GM10248 (cell line): ENCODE data around the gene HOATZ.

Experiments used
- CTCF ChIA-PET: fragments of 300-600 bp; sonication (Branson Sonifier 250); formaldehyde crosslinking; extraction: SDS; loops from one replicate; lab custom pipeline; 2021; ENCODE audit warnings: antibody characterized with exemption; lab: Yijun Ruan, JAX
- POLR2A ChIA-PET: fragments of 350-650 bp; sonication (Branson Sonifier 250); formaldehyde crosslinking; extraction: SDS; loops from one replicate; lab custom pipeline; 2020; ENCODE audit warnings: antibody characterized with exemption; lab: Yijun Ruan, JAX
- DNase-seq: peaks from one replicate; pipeline ENCODE4 v3.0.0; 2012; ENCODE audit errors: extremely low spot score
- TF ChIP-seq, protein P1 (sequence below): IDR thresholded peaks from 2 replicates; pipeline ENCODE4 v1.5.1; 2012; ENCODE audit warnings: mild to moderate bottlenecking, low read depth; ENCODE audit errors: extremely low read depth, missing control alignments, control extremely low read depth

Gene HOATZ

DNA sequence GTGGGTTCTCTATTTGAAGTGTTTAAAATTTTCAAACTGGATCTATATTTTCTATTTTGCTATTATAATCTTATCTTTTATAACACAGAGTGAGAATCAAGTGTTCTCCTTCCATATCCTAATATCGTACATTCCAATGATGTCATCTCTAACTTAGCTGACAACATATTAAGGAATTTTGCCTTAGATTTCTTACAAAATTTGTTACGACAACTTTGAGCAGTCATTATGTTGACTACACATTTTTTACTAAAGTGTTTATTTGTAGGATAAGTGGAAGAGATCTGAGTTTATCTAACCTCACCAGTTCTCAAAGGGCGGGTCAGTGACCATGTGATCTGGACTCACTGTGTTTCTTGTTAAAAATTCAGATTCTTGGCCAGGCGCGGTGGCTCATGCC is 15.1 kb upstream of the HOATZ start:
- DNase-seq: no peak
- ChIA-PET CTCF (no interaction called here), POLR2A (no interaction called here)
- TF ChIP-seq, protein P1, sequence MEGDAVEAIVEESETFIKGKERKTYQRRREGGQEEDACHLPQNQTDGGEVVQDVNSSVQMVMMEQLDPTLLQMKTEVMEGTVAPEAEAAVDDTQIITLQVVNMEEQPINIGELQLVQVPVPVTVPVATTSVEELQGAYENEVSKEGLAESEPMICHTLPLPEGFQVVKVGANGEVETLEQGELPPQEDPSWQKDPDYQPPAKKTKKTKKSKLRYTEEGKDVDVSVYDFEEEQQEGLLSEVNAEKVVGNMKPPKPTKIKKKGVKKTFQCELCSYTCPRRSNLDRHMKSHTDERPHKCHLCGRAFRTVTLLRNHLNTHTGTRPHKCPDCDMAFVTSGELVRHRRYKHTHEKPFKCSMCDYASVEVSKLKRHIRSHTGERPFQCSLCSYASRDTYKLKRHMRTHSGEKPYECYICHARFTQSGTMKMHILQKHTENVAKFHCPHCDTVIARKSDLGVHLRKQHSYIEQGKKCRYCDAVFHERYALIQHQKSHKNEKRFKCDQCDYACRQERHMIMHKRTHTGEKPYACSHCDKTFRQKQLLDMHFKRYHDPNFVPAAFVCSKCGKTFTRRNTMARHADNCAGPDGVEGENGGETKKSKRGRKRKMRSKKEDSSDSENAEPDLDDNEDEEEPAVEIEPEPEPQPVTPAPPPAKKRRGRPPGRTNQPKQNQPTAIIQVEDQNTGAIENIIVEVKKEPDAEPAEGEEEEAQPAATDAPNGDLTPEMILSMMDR: no peak

DNA sequence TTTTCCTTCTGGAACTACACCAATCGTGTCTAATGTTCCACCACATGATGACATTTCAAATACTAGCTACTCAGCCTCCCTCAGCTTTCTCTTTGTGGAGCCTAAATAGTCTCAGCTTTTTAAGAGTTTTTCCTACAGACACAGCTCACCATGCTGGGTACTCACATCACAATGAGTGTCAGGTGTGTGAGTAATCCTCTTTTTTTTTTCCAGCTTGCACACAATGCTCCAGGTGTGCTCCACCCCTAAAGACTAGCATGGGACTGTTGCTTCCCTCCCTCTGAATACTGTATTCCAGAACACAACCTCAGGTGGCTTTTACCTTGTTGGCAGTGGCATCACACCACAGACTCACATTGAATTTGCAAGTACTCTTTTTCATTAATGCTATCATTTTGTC is 14.1 kb upstream of the HOATZ start:
- ChIA-PET CTCF (interaction anchor here (1.4 to 1.5 kb wide), 2 partner anchors 10 to 45 kb away, joined by 3 to 4 read pairs; no protein-coding TSS in a partner anchor), POLR2A (no interaction called here)
- DNase-seq: no peak
- TF ChIP-seq, protein P1: no peak

DNA sequence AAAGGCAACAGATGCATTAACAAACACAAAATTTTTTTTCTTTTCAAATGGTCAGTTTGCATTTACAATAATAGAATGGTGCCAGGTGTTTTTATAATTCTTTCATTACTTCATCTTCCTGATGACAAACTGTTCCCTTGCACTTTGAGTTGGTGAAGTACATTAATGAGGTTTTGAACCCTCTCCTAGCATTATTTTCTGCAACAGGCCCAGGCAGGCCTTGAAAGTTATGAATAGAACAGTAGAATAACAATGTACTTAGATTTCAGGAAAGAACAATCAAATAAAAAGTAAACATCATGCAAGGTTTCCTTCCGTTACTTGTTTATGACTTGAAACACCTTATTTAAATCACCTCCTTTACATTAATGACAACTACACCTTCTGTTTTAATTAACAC is 12.0 kb upstream of the HOATZ start:
- TF ChIP-seq, protein P1: no peak
- POLR2A ChIA-PET: no interaction called here
- DNase-seq: no peak
- CTCF ChIA-PET: no interaction called here

DNA sequence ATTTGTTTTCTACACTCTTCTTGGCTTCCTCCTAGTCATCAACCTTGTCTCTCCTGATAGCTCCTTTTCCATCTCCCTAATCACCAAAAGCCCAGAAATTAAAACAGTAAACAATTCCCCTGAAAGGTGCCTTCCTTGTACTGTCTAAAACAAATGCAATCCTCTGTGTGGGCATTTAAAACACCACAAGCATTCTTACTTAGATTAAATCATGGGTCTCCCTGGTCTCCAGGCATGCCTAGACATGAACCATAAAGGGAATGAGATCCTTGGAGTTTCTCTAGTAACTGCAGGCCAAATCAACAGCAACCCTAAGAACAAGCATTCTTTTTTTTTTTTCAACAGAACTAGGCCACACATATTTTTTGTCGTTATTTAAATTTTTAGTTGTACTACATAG is 4.3 kb upstream of the HOATZ start:
- DNase-seq: no peak
- ChIA-PET POLR2A (no interaction called here), CTCF (interaction anchor here (0.8 to 1.3 kb wide), 2 partner anchors 10 to 228 kb away, joined by 3 read pairs; no protein-coding TSS in a partner anchor)
- TF ChIP-seq, protein P1: no peak

DNA sequence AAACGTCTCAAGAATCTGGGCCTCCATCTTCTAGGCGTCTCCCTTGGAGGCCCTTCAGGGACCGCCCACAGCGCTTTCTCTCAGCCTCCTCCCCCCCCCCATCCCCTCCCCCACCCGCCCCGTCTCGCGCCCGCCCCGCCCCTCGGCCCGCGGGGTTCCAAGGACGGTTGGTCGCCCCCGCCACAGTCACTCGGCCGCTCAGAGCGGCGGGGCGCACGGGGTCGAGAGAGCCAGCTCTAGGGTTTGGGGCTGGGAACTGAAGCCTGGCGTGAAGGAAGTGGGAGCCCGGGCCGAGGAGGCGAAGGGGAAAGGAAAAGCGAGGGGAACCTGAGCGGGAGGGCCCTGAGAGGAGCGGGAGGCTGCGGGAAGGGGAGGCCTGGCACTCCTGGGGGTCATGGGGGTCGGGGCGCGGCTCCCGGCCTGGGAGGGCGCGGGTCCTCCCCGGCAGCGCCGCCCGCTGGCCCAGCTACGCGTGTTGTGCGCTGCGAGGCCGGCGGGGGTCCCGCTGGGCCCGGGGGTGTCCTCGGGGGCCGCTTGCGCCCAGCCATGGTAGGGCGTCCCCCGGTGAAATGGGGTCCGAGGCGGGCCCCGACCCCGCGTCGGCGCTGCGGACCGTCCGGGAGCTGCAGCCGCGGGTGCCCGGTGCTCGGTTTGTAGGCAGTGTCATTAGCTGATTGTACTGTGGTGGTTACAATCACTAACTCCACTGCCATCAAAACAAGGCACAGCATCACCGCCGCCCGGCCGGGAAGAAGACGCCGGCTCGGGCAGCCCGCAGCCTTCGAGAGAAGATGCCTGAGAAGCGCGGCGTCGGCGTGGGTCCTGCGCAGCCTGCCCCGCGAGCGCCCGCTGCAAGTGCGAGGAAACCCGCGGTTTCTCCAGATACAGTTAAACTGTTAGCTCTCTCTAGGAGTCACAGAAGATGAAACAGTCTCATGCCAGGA is 2.0 kb upstream of the HOATZ start, which contains the start of gene BTG4:
Gene BTG4 (minus strand): TSS at position 91 of the 944 bp plus-strand sequence. CDS start 13,610 bp downstream, outside the sequence.
- ChIA-PET CTCF (interaction anchor here (1.3 to 1.8 kb wide), 2 partner anchors 18 to 29 kb away, joined by 4 read pairs; no protein-coding TSS in a partner anchor), POLR2A (no interaction called here)
- TF ChIP-seq, protein P1: no peak
- DNase-seq: peak; percentile 28

DNA sequence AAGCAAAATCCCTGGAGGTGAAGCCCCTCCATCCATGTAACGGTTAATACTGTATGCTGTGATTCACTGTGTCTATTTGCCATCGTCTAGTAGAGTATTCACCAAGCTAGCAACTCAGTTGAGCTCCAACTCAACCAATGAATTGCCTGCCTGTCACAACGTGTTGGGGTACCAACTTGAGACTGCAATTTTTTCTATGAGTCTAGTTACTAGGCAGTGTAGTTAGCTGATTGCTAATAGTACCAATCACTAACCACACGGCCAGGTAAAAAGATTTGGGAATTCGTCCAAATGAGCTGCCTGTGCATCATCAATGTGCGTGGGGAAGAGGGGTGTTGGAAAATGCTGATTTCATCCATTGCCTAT is 1.4 kb upstream of the HOATZ start:
- ChIA-PET POLR2A (no interaction called here), CTCF (interaction anchor here (1.0 to 1.8 kb wide), 4 partner anchors 11 to 30 kb away, joined by 3 to 4 read pairs (median 4); no protein-coding TSS in a partner anchor)
- TF ChIP-seq, protein P1: no peak
- DNase-seq: no peak
